GM12872 (cell line): ENCODE data around the gene SPATA9.

Source experiments
- TF ChIP-seq, protein P1 (sequence below): IDR thresholded peaks from 3 replicates; pipeline ENCODE4 v1.5.1; 2011; ENCODE audit warnings: low read depth, mild to moderate bottlenecking, low read length, moderate library complexity; ENCODE audit not compliant: insufficient read depth

Gene SPATA9

DNA sequence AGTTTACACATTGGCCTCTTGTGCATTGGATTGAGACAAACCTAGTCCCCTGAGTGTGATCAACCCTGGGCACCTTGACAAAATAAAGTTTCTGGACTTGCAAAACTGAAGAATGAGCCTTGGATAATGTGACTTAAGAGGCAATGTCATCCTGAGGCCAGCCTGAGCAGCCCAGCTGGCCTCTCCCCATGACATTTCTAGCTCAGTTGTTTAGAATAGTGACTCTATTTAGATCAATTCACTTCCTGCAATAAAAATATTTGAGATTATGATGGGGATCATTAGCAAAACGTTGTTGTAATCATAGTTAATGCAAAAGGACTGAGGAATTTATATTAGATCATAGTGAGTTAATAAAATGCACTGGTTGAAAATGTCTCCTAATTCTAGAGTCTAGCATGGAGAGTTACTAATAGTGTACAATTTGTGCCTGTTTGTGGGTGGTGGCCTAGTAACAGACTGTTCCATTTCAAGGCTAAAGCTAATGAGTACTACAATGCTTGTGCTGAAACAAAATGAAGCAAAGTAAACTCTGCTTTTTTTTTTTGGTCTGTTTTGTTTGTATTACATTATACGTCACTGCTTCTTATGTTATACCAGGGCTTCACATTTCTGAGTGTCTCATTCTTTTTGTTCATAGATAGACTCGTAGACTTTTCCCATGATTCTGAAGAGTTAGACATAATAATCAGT lies 37.4 kb upstream of the SPATA9 start:
- TF ChIP-seq, protein P1, sequence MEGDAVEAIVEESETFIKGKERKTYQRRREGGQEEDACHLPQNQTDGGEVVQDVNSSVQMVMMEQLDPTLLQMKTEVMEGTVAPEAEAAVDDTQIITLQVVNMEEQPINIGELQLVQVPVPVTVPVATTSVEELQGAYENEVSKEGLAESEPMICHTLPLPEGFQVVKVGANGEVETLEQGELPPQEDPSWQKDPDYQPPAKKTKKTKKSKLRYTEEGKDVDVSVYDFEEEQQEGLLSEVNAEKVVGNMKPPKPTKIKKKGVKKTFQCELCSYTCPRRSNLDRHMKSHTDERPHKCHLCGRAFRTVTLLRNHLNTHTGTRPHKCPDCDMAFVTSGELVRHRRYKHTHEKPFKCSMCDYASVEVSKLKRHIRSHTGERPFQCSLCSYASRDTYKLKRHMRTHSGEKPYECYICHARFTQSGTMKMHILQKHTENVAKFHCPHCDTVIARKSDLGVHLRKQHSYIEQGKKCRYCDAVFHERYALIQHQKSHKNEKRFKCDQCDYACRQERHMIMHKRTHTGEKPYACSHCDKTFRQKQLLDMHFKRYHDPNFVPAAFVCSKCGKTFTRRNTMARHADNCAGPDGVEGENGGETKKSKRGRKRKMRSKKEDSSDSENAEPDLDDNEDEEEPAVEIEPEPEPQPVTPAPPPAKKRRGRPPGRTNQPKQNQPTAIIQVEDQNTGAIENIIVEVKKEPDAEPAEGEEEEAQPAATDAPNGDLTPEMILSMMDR, result no peak

DNA sequence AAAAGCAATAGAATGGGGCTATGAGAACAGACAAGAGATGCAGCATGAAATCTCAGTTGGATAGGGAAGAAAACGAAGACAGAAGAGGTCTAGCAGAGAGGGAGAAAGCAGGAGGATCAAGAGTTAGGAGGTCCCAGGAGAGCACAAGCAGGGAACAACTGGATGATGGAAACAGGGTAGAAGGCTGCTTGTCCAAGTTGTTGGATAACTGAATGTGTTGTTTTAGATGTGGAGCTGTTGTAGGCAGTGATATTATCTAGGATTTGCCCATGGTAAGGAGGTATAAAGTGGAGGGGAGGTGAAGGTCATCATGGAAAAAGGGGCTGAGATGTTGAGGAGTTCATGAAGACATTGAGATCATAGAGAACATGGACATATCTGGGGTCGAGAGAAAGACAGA lies 35.9 kb upstream of the SPATA9 start:
- TF ChIP-seq, protein P1, result no peak

DNA sequence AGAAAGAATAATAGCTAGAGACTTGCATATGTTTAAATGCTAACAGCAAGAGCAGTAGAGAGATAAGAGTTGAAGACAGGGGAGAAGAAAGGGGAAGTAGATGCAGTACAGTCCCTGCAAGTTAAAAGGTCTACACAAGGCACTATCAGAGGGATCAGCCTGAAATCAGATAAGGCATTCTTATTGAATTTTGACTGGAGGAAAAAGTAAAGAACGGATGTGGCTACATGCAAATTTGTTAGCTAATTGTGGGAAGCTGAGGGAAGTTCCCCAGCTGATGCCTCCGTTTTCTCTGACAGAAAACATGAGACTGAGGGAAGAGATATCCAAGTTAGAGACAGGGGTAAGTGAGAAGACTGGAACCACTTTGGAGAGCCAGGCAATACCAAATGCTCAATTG lies 35.4 kb upstream of the SPATA9 start:
- TF ChIP-seq, protein P1, result no peak

DNA sequence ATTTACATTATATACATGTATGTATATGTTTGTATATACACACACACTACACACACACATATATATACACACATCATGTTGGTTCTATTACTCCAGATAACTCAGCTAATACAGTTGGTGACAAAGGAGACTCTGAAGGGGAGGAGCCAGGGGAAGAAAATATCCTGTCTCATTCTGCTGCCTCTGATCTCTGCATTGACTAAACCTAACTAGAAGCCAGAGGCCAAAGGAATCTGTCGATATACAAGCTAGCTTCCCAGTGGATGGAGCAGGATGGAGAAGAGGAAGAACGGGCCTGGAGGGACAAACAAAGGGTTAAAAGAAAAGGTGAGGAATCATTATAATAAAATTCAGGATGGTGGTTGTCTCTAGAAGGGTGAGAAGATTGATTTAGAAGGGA lies 34.6 kb upstream of the SPATA9 start:
- TF ChIP-seq, protein P1, result no peak

DNA sequence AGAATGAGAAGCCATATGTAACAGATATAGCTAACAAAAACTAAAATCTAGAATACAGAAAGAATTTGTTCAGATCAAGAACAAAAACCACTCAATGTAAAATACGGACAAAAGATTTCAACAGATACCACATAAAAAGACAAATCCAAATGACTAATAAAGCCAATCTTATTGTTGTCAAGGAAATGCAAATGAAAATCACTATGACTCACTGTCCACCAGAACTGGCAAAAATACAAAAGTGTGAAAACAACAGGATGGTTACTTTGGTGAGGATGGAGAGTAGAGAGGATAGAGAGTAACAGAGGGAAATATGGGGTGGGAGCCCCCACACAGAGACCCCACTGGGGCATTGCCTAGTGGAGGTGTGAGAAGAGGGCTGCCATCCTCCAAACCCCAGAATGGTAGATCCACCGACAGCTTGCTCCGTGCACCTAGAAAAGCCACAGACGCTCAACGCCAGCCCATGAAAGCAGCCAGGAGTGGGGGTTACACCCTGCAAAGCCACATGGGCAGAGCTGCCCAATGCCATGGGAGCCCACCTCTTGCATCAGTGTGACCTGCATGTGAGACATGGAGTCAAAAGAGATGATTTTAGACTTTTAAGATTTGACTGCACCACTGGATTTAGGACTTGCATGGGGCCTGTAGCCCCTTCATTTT lies 33.1 kb upstream of the SPATA9 start:
- TF ChIP-seq, protein P1, result no peak

DNA sequence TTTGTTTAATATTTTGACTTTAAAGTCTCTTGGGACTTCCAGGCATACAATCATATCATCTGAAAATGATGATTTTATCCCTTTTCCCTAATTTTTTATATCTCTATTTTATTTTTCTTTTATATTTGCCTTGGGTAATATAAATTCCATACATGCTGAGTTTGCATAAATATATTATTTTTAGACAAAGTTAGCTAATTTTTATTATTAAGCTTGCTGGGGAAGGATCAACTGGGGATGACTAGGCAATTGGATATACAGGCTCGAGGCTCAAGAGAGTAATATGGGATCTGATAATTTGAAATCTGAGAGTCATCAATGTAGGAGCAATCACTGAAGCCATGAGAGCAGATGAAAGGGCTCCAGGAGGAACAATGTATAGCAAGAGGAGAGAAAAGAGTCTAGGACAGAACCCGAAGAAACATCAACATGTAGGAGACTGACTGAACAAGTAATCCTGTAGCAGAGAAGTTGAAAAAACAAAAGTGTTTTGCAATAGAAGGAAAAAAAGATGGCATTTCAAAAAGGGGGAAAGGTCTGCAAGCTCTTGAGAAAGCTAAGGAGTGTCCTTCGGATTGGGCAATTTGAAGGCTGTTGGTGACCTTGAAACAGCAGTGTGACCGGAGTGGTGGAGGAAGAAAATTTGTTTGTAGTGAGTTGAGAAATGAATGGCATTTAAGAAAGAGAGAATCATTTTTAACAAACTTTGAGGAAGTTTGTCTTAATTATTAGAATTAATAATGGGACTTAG lies 31.3 kb upstream of the SPATA9 start:
- TF ChIP-seq, protein P1, result no peak

DNA sequence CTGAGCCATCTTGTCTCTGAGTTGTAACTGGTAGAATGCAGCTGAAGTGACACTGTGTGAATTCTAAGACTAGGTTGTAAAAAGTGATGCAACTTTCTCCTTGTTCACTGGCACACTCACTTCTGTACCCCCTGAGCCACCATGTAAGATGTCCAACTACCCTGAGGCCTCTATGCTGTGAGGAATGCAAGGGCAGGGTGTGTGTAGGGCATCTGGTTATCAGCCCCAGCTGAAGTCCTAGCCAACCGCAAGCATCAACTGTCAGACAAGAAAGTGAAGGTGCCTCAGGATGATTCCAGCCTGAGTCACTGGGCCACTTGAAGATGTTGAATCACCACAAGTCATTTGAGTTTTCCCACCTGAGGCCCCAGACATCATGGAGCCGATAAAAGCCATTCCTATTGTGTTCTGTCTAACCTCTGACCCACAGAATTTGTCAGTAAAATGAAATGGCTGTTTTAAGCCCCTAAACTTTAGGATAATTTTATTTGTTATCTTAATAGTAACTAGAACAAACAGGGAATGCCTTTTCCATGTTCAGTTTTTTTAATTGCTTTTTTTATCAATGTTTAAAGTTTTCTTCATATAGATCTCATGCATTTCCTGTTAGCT lies 29.7 kb upstream of the SPATA9 start:
- TF ChIP-seq, protein P1, result no peak
